ENCODE measurements around the gene ZCCHC2. TPM values are rescaled to one million over a fixed set of nuclear protein-coding genes. Genes with fewer than 3 reads are reported as not detected.
A peak's percentile ranks its signal among the peaks of the same experiment; 100 is the strongest.

Gene ZCCHC2
- total RNA-seq, 1 donor from 2014 or later: 43.8 TPM

DNA sequence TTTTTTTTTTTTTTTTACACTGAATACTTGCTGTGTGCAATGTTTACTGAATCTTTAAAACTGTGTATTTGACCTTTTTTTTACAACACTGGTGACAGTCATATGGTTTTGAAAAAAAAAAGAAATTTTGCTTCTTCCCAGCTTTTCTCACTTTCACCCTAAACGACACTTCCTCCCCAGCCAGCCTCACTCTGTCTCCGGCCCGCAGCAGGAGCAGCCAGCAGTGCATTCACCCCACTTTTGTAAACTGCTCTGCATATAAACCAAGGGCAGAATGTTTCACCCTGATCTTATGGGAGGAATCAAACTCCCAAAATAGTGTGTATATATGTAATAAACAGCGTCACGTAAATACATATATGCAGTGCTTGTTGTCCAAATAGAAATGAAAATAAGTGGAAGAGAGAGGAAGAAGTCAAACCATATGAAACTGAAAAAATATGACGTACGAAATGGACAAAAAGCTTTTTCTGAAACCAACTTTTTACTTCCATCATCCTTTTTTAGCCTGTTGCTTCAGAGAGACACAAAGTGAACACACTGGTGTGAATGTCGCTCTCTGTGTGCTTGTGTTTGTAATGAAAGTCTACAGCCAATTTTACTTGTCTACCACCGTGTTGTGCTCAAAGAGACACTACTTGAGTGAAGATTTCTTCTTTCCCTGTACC is 54.2 kb downstream of the ZCCHC2 start:
- DNase-seq (ENCODE audit: low spot score): no peak
- H3K4me1 Mint-ChIP-seq (ENCODE audit: low read depth): peaks cover 13% of the 10 kb centered on the region
- intact Hi-C loops (cut with micrococcal nuclease): no loop called here
- H3K9me3 Mint-ChIP-seq: no peaks in the 10 kb centered on the region
- H3K4me3 Mint-ChIP-seq (ENCODE audit: low read depth): no peak overlapping the region
- peaks cover 74% of the 10 kb centered on the region for H3K36me3 Mint-ChIP-seq (ENCODE audit: low read depth)
- peak overlapping the region; percentile 62 for H3K27ac Mint-ChIP-seq
- no peaks in the 10 kb centered on the region for H3K27me3 Mint-ChIP-seq (ENCODE audit: low read depth)

DNA sequence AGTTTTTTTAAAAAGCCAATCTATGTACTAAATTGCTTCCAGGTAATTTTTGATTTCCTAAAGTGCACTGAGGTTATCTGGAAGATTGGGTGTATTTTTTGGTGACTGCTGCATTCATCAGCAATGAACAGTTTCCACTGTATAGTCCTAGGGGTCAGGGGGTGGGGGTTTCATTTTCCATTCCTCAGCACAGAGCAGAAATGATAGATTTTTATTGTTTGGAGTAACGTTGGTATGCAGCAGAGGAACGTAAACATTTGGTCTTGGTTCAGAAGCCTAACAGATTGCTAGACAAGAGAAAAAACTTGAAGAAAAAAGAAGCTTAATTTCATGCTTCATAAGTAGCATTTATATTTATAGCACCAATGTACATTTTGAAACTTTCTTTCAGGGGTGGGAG is 54.9 kb downstream of the ZCCHC2 start:
- Mint-ChIP-seq H3K4me1 (ENCODE audit: low read depth) (peaks cover 12% of the 10 kb centered on the region), H3K9me3 (no peaks in the 10 kb centered on the region), H3K27me3 (ENCODE audit: low read depth) (no peaks in the 10 kb centered on the region), H3K27ac (no peak overlapping the region), H3K36me3 (ENCODE audit: low read depth) (peaks cover 69% of the 10 kb centered on the region), H3K4me3 (ENCODE audit: low read depth) (no peak overlapping the region)
- intact Hi-C loops (cut with micrococcal nuclease): no loop called here
- no peak for DNase-seq (ENCODE audit: low spot score)

GRCh38 chr18:62578980-62579511 is 56.2 kb downstream of the ZCCHC2 start:
- Mint-ChIP-seq H3K27me3 (ENCODE audit: low read depth) (no peaks in the 10 kb centered on the region), H3K4me1 (ENCODE audit: low read depth) (peaks cover 17% of the 10 kb centered on the region), H3K27ac (no peak overlapping the region), H3K9me3 (no peaks in the 10 kb centered on the region), H3K36me3 (ENCODE audit: low read depth) (peaks cover 63% of the 10 kb centered on the region), H3K4me3 (ENCODE audit: low read depth) (no peak overlapping the region)
- intact Hi-C loops (cut with micrococcal nuclease): no loop called here
- no peak for DNase-seq (ENCODE audit: low spot score)

- DNase-seq (ENCODE audit: low spot score): no peak
- Mint-ChIP-seq H3K4me1 (ENCODE audit: low read depth) (peaks cover 35% of the 10 kb centered on the region), H3K27ac (peak overlapping the region; percentile 49), H3K4me3 (ENCODE audit: low read depth) (no peak overlapping the region), H3K36me3 (ENCODE audit: low read depth) (peaks cover 48% of the 10 kb centered on the region), H3K27me3 (ENCODE audit: low read depth) (no peaks in the 10 kb centered on the region), H3K9me3 (no peaks in the 10 kb centered on the region)
- intact Hi-C loops (cut with micrococcal nuclease): loop anchor here (10.0 kb wide), 3 partner anchors 201 to 841 kb away; partner anchors contain the start of gene VPS4B
Measured at GRCh38 chr18:62583376-62583775, 60.6 kb downstream of the ZCCHC2 start.

- H3K36me3 Mint-ChIP-seq (ENCODE audit: low read depth): peaks cover 41% of the 10 kb centered on the region
- H3K4me3 Mint-ChIP-seq (ENCODE audit: low read depth): peak overlapping the region; percentile 28
- intact Hi-C loops (cut with micrococcal nuclease): loop anchor here (1.0 to 10.0 kb wide), 8 partner anchors 58 to 840 kb away; partner anchors contain the start of genes TNFRSF11A and VPS4B
- H3K4me1 Mint-ChIP-seq (ENCODE audit: low read depth): peaks cover 35% of the 10 kb centered on the region
- DNase-seq (ENCODE audit: low spot score): peak; percentile 77
- no peaks in the 10 kb centered on the region for H3K9me3 Mint-ChIP-seq
- peak overlapping the region; percentile 46 for H3K27ac Mint-ChIP-seq
- no peaks in the 10 kb centered on the region for H3K27me3 Mint-ChIP-seq (ENCODE audit: low read depth)
Measured at GRCh38 chr18:62584241-62585120, 61.7 kb downstream of the ZCCHC2 start.

- peak overlapping the region; percentile 32 for H3K4me3 Mint-ChIP-seq (ENCODE audit: low read depth)
- intact Hi-C loops (cut with micrococcal nuclease): loop anchor here (1.0 to 10.0 kb wide), 9 partner anchors 59 to 839 kb away; partner anchors contain the start of genes PHLPP1, TNFRSF11A and VPS4B
- peak; percentile 18 for DNase-seq (ENCODE audit: low spot score)
Measured at GRCh38 chr18:62585274-62586150, 62.7 kb downstream of the ZCCHC2 start.

GRCh38 chr18:62586151-62586774 is 63.4 kb downstream of the ZCCHC2 start:
- no peaks in the 10 kb centered on the region for H3K27me3 Mint-ChIP-seq (ENCODE audit: low read depth)
- H3K36me3 Mint-ChIP-seq (ENCODE audit: low read depth): peaks cover 35% of the 10 kb centered on the region
- H3K27ac Mint-ChIP-seq: peak overlapping the region; percentile 46
- H3K4me3 Mint-ChIP-seq (ENCODE audit: low read depth): peak overlapping the region; percentile 32
- peaks cover 35% of the 10 kb centered on the region for H3K4me1 Mint-ChIP-seq (ENCODE audit: low read depth)
- H3K9me3 Mint-ChIP-seq: no peaks in the 10 kb centered on the region
- intact Hi-C loops (cut with micrococcal nuclease): loop anchor here (1.0 to 10.0 kb wide), 8 partner anchors 80 to 839 kb away; partner anchors contain the start of genes PHLPP1, TNFRSF11A and VPS4B
- DNase-seq (ENCODE audit: low spot score): peak; percentile 55

More at GRCh38 chr18:62585274-62586150, 62.7 kb downstream of the ZCCHC2 start:
- peak overlapping the region; percentile 46 for H3K27ac Mint-ChIP-seq
- H3K27me3 Mint-ChIP-seq (ENCODE audit: low read depth): no peaks in the 10 kb centered on the region
- no peaks in the 10 kb centered on the region for H3K9me3 Mint-ChIP-seq
- H3K4me1 Mint-ChIP-seq (ENCODE audit: low read depth): peaks cover 35% of the 10 kb centered on the region
- H3K36me3 Mint-ChIP-seq (ENCODE audit: low read depth): peaks cover 35% of the 10 kb centered on the region

- no peaks in the 10 kb centered on the region for H3K27me3 Mint-ChIP-seq (ENCODE audit: low read depth)
- peaks cover 32% of the 10 kb centered on the region for H3K36me3 Mint-ChIP-seq (ENCODE audit: low read depth)
- intact Hi-C loops (cut with micrococcal nuclease): loop anchor here (1.0 to 10.0 kb wide), 8 partner anchors 81 to 838 kb away; partner anchors contain the start of genes PHLPP1, TNFRSF11A and VPS4B
- peaks cover 35% of the 10 kb centered on the region for H3K4me1 Mint-ChIP-seq (ENCODE audit: low read depth)
- H3K4me3 Mint-ChIP-seq (ENCODE audit: low read depth): no peak overlapping the region
- DNase-seq (ENCODE audit: low spot score): no peak
- H3K27ac Mint-ChIP-seq: no peak overlapping the region
- no peaks in the 10 kb centered on the region for H3K9me3 Mint-ChIP-seq
Measured at GRCh38 chr18:62586781-62587487, 64.1 kb downstream of the ZCCHC2 start.

DNA sequence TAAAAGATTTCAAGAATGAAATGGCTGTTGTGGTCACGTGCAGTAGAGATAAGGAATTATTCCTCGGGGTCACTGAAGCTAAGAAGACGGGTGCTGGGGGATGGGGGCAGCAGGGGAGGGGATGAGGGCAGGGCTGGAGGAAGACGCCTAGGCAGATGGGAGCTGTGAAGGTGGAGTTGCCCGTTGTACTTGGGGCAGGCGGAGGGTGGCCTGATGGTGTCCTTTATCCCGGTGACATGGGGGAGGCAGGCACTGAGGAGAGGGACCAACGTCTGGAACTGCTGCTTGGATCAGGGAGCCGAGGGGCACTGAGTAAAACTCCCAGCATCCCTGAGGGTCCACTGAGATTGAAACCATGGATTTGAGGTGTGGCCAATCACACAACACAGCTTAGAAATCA is 64.9 kb downstream of the ZCCHC2 start:
- peaks cover 35% of the 10 kb centered on the region for H3K4me1 Mint-ChIP-seq (ENCODE audit: low read depth)
- no peak for DNase-seq (ENCODE audit: low spot score)
- intact Hi-C loops (cut with micrococcal nuclease): loop anchor here (5.0 to 10.0 kb wide), 4 partner anchors 197 to 837 kb away; partner anchors contain the start of genes TNFRSF11A and VPS4B

DNA sequence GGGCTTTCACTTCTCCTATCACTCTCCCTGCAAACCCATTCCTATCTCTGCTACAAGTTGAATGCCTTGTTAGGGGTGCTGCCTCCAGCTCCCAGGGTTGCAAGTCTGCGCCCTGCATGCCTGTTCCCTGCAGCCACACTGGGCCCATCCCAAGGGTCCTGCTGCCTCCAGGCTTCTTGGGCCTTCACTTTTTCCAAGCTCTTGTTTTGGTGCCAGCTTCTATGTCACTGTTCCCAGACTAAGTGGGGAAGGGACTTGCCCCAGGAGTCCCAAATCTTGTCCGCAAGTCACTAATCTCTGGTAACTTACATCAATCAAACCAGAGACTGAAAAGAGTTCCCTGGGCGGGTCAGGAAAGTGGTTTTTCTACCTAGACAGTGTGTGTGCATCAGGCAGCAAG is 65.4 kb downstream of the ZCCHC2 start:
- H3K4me3 Mint-ChIP-seq (ENCODE audit: low read depth): no peak overlapping the region
- no peak for DNase-seq (ENCODE audit: low spot score)
- H3K36me3 Mint-ChIP-seq (ENCODE audit: low read depth): peaks cover 30% of the 10 kb centered on the region
- peaks cover 8% of the 10 kb centered on the region for H3K27me3 Mint-ChIP-seq (ENCODE audit: low read depth)
- H3K9me3 Mint-ChIP-seq: no peaks in the 10 kb centered on the region
- H3K27ac Mint-ChIP-seq: no peak overlapping the region
- peaks cover 35% of the 10 kb centered on the region for H3K4me1 Mint-ChIP-seq (ENCODE audit: low read depth)
- intact Hi-C loops (cut with micrococcal nuclease): loop anchor here (5.0 to 10.0 kb wide), 4 partner anchors 197 to 837 kb away; partner anchors contain the start of genes TNFRSF11A and VPS4B

More for the DNA sequence above, 64.9 kb downstream of the ZCCHC2 start:
- no peak overlapping the region for H3K27ac Mint-ChIP-seq
- peaks cover 30% of the 10 kb centered on the region for H3K36me3 Mint-ChIP-seq (ENCODE audit: low read depth)
- H3K9me3 Mint-ChIP-seq: no peaks in the 10 kb centered on the region
- H3K27me3 Mint-ChIP-seq (ENCODE audit: low read depth): peaks cover 4% of the 10 kb centered on the region
- H3K4me3 Mint-ChIP-seq (ENCODE audit: low read depth): no peak overlapping the region
